HepG2 (cell line): ENCODE measurements around the gene S100A9.

Experiments
- ARHGAP35 ChIP-seq: sonication (generic); formaldehyde crosslinking; IDR thresholded peaks from 2 replicates; pipeline ENCODE4 v1.9.0; 2022; ENCODE audit warnings: mild to moderate bottlenecking, inconsistent platforms, moderate library complexity, missing genetic modification reagents, borderline replicate concordance
- CTCF ChIP-seq: sonication (generic); formaldehyde crosslinking; IDR thresholded peaks from 2 replicates; pipeline ENCODE4 v1.5.0; 2020; ENCODE audit warnings: mild to moderate bottlenecking, missing genetic modification reagents, moderate library complexity
- GABPA ChIP-seq, 2 experiments: IDR thresholded peaks; 2 replicates each; pipeline ENCODE4 v1.6.1; 2011 to 2016; ENCODE audit warnings: low read depth in 2 of 2, low read length in 1 of 2, missing biosample characterization in 1 of 2, missing genetic modification characterization in 1 of 2
- TBL1XR1 ChIP-seq: fragments of 150-350 bp; IDR thresholded peaks from 2 replicates; pipeline ENCODE4 v1.6.1; 2014; ENCODE audit warnings: borderline replicate concordance, low read length; ENCODE audit not compliant: partially characterized antibody
- YY1 ChIP-seq: IDR thresholded peaks from 2 replicates; pipeline ENCODE4 v1.6.1; 2011; ENCODE audit warnings: low read length, low read depth, moderate library complexity, mild to moderate bottlenecking; ENCODE audit not compliant: insufficient read depth, insufficient replicate concordance
- ZBTB40 ChIP-seq, 2 experiments: fragments of 450-650 bp in 1 of 2; sonication (generic) in 1 of 2; formaldehyde crosslinking in 1 of 2; IDR thresholded peaks; 2 replicates each; pipeline versions ENCODE4 v1.6.1 to v1.8.0; 2016 to 2022; ENCODE audit warnings: antibody characterized with exemption in 1 of 2, mild to moderate bottlenecking in 1 of 2, missing genetic modification reagents in 1 of 2
- ZHX2 ChIP-seq, 2 experiments: sonication (generic) in 1 of 2; formaldehyde crosslinking in 1 of 2; IDR thresholded peaks; 2 replicates each; pipeline versions ENCODE4 v1.6.1 to v1.9.0; 2014 to 2022; ENCODE audit warnings: antibody characterized with exemption in 1 of 2, borderline replicate concordance in 1 of 2, inconsistent platforms in 1 of 2, low read depth in 1 of 2, missing genetic modification reagents in 1 of 2

GRCh38 chr1:153352523-153352922 is 5.1 kb upstream of the S100A9 start:
- no peak for TF ChIP-seq YY1
- no peak for TF ChIP-seq ZBTB40 (IDR thresholded peaks at IDR 0.05)
- no peak for TF ChIP-seq ZBTB40 (CRISPR knock-in tag; IDR thresholded peaks at IDR 0.05)
- no peak for TF ChIP-seq TBL1XR1
- TF ChIP-seq CTCF (CRISPR knock-in tag), result peak; percentile 81
- no peak for TF ChIP-seq GABPA (IDR thresholded peaks at IDR 0.05; ENCODE audit: low read depth, low read length)
- no peak for TF ChIP-seq GABPA (CRISPR knock-in tag; IDR thresholded peaks at IDR 0.05; ENCODE audit: low read depth)
- TF ChIP-seq ZHX2 (IDR thresholded peaks at IDR 0.05; ENCODE audit: low read depth), result no peak
- TF ChIP-seq ZHX2 (CRISPR knock-in tag; IDR thresholded peaks at IDR 0.05; ENCODE audit: borderline replicate concordance), result no peak
- no peak for TF ChIP-seq ARHGAP35
